ENCODE data around the gene WFDC8. TPM values are rescaled to one million over a fixed set of nuclear protein-coding genes. Genes with fewer than 3 reads are reported as not detected.
"Not testable (repeated sequence)": the region's sequence is repeated elsewhere in the genome, so short reads cannot be mapped to it uniquely, and the experiment has no call there.

Gene WFDC8
- total RNA-seq, 1 experiment from 2014 or later, result not detected

DNA sequence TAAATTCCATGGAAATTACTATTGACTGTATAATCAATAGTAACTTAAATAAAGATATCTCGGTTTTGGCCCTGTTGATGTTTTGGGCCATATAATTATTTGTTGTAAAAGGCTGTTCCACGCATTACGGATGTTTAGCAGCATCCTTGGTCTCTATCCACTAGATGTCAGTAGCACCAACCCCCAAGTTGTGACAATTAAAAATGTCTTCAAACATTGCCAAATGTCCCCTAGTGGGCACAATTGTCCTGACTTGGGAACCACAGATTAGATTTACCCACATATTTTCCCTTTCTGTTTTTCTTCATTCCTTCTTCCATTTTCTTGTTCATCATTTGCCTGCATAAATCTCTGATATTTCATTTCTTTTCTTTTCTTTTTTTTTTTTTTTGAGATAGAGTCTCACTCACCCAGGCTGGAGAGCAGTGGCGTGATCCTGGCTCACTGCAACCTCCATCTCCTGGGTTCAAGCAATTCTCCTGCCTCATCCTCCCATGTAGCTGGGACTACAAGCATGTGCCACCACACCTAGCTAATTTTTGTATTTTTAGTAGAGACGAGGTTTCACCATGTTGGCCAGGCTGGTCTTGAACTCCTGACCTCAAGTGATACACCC lies 13.6 kb upstream of the WFDC8 start:
- H3K27ac ChIP-seq (ENCODE audit: low read length), result no peak overlapping the region
- H3K79me2 ChIP-seq (ENCODE audit: low read length), result no peaks in the 10 kb centered on the region
- no peak overlapping the region for H3K4me3 ChIP-seq (ENCODE audit: low read length)
- intact Hi-C loops (cut with micrococcal nuclease), result loop anchor here (1.0 kb wide), 3 partner anchors 46 to 371 kb away; no protein-coding TSS in a partner anchor
- no peaks in the 10 kb centered on the region for H3F3A ChIP-seq (ENCODE audit: low read length, unreplicated experiment)
- ChIA-PET CTCF (no interaction called here), POLR2A (ENCODE audit: unreplicated experiment) (interaction anchor here (0.6 kb wide), 1 partner anchor 380 kb away, joined by 7 read pairs; no protein-coding TSS in a partner anchor)
- peaks cover 16% of the 10 kb centered on the region; the same call in 1 of the 2 replicates for H3K27me3 ChIP-seq (ENCODE audit: low read length)
- H3K4me2 ChIP-seq (ENCODE audit: low read length), result no peak overlapping the region
- no peaks in the 10 kb centered on the region for H3K9me3 ChIP-seq (ENCODE audit: low read length)
- no peaks in the 10 kb centered on the region for H3K36me3 ChIP-seq (ENCODE audit: low read depth, low read length)
- DNase-seq (peak; percentile 90), ATAC-seq (peak; percentile 83)
- no peaks in the 10 kb centered on the region for H3K9me2 ChIP-seq (replicated peaks; ENCODE audit: low read length)
- no peak overlapping the region for H2AFZ ChIP-seq (ENCODE audit: low read length)
- no TSS peak for BruUV-seq (replicated peaks)
- H3K9ac ChIP-seq (ENCODE audit: low read length), result no peak overlapping the region
- no peaks in the 10 kb centered on the region for H4K20me1 ChIP-seq (ENCODE audit: low read length)
- no peaks in the 10 kb centered on the region for H3K4me1 ChIP-seq (ENCODE audit: insufficient read depth, low read length)
- TF ChIP-seq, protein P1, sequence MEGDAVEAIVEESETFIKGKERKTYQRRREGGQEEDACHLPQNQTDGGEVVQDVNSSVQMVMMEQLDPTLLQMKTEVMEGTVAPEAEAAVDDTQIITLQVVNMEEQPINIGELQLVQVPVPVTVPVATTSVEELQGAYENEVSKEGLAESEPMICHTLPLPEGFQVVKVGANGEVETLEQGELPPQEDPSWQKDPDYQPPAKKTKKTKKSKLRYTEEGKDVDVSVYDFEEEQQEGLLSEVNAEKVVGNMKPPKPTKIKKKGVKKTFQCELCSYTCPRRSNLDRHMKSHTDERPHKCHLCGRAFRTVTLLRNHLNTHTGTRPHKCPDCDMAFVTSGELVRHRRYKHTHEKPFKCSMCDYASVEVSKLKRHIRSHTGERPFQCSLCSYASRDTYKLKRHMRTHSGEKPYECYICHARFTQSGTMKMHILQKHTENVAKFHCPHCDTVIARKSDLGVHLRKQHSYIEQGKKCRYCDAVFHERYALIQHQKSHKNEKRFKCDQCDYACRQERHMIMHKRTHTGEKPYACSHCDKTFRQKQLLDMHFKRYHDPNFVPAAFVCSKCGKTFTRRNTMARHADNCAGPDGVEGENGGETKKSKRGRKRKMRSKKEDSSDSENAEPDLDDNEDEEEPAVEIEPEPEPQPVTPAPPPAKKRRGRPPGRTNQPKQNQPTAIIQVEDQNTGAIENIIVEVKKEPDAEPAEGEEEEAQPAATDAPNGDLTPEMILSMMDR (conservative IDR thresholded peaks at IDR 0.05; ENCODE audit: low read depth, low read length), result peak; percentile 97
- no peak for TF ChIP-seq EZH2 (IDR thresholded peaks at IDR 0.05; ENCODE audit: low read length, unreplicated experiment)

DNA sequence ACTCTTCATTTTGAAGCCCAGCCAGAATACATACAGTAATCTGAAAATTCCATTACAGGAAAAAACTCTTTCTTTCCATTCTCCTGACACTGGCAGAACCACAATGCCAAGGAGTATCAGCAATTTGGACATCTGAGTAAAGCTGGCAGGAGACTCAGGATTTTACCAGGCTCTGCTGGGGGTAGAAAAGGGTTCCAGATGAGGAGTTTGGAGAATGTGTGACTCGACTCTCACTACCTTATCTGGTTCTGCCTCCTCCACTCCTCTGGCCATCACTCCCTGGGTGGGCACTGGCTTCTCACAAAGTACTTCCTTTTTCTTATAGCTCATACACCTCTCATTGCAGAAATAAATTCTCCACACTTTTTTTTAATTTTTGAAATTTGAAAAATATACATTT lies 10.6 kb upstream of the WFDC8 start:
- Histone ChIP-seq H4K20me1 (ENCODE audit: low read length) (no peaks in the 10 kb centered on the region), H3K79me2 (ENCODE audit: low read length) (no peaks in the 10 kb centered on the region), H2AFZ (ENCODE audit: low read length) (no peak overlapping the region), H3K27ac (ENCODE audit: low read length) (no peak overlapping the region), H3K9me3 (ENCODE audit: low read length) (no peaks in the 10 kb centered on the region), H3K36me3 (ENCODE audit: low read depth, low read length) (no peaks in the 10 kb centered on the region), H3K4me1 (ENCODE audit: insufficient read depth, low read length) (no peaks in the 10 kb centered on the region), H3K4me2 (ENCODE audit: low read length) (no peak overlapping the region), H3K9me2 (replicated peaks; ENCODE audit: low read length) (no peaks in the 10 kb centered on the region), H3F3A (ENCODE audit: low read length, unreplicated experiment) (no peaks in the 10 kb centered on the region), H3K9ac (ENCODE audit: low read length) (no peak overlapping the region), H3K27me3 (ENCODE audit: low read length) (peaks cover 10% of the 10 kb centered on the region; the same call in 1 of the 2 replicates), H3K4me3 (ENCODE audit: low read length) (no peak overlapping the region)
- BruUV-seq (replicated peaks), result no TSS peak
- ChIA-PET CTCF (no interaction called here), POLR2A (ENCODE audit: unreplicated experiment) (no interaction called here)
- intact Hi-C loops (cut with micrococcal nuclease), result no loop called here
- TF ChIP-seq, protein P1 (conservative IDR thresholded peaks at IDR 0.05; ENCODE audit: low read depth, low read length), result no peak
- TF ChIP-seq EZH2 (IDR thresholded peaks at IDR 0.05; ENCODE audit: low read length, unreplicated experiment), result no peak
- no peak for TF ChIP-seq EZH2phosphoT487 (IDR thresholded peaks at IDR 0.05; ENCODE audit: borderline replicate concordance, low read length)
- DNase-seq, result no peak
- ATAC-seq, result no peak

DNA sequence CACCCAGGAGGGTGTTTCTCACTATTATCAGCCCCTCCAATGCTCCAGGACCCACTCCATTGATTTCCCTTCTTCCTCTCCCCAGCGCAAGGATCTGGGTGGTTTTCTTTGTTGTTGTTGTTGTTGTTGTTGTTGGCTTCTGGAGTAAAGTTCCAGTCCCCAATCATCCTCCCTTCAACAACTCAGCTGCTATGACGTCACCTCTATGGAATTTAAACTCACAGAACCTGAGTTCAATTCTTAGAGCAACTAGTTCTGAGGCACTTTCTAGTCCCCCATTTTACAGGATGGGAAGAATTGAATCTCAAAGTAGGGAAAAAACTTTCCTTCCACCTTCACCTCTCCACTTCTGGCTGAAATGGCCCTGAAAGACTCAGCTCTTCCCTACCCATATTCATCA lies 9.7 kb upstream of the WFDC8 start:
- Histone ChIP-seq H4K20me1 (ENCODE audit: low read length) (no peaks in the 10 kb centered on the region), H2AFZ (ENCODE audit: low read length) (no peak overlapping the region), H3K36me3 (ENCODE audit: low read depth, low read length) (no peaks in the 10 kb centered on the region), H3K79me2 (ENCODE audit: low read length) (no peaks in the 10 kb centered on the region), H3K9me3 (ENCODE audit: low read length) (no peaks in the 10 kb centered on the region), H3K9ac (ENCODE audit: low read length) (no peak overlapping the region), H3K27ac (ENCODE audit: low read length) (no peak overlapping the region), H3K4me2 (ENCODE audit: low read length) (no peak overlapping the region), H3K9me2 (replicated peaks; ENCODE audit: low read length) (no peaks in the 10 kb centered on the region), H3K4me3 (ENCODE audit: low read length) (no peak overlapping the region), H3K27me3 (ENCODE audit: low read length) (peaks cover 9% of the 10 kb centered on the region; the same call in 1 of the 2 replicates), H3K4me1 (ENCODE audit: insufficient read depth, low read length) (no peaks in the 10 kb centered on the region), H3F3A (ENCODE audit: low read length, unreplicated experiment) (no peaks in the 10 kb centered on the region)
- DNase-seq (peak; percentile 25), ATAC-seq (no peak)
- POLR2A ChIA-PET (ENCODE audit: unreplicated experiment), result interaction anchor here (0.7 kb wide), 1 partner anchor 234 kb away, joined by 5 read pairs; no protein-coding TSS in a partner anchor
- intact Hi-C loops (cut with micrococcal nuclease), result no loop called here
- CTCF ChIA-PET, result no interaction called here
- no TSS peak for BruUV-seq (replicated peaks)
- TF ChIP-seq, protein P1 (conservative IDR thresholded peaks at IDR 0.05; ENCODE audit: low read depth, low read length), result no peak
- no peak for TF ChIP-seq EZH2phosphoT487 (IDR thresholded peaks at IDR 0.05; ENCODE audit: borderline replicate concordance, low read length)
- TF ChIP-seq EZH2 (IDR thresholded peaks at IDR 0.05; ENCODE audit: low read length, unreplicated experiment), result no peak

DNA sequence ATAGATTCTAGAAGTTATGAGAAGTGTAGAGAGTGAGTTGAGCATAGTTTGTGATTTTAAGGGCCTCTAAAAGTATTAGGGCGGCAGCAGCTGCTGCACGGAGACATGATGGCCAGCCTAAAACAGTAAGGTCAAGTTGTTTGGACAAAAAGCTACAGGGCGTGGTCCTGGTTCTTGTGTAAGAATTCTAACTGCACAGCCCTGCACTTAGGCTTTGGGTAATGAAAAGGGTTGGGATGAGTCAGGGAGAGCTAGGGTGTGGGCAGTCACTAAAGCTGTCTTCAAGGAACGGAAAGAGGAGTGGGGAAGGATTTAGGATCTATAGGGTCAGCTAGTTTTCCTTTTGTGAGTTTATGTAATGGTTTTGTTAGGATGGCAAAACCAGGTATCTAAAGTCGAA lies 6.9 kb upstream of the WFDC8 start:
- H3K4me1 ChIP-seq (ENCODE audit: insufficient read depth, low read length); BruUV-seq (replicated peaks); ATAC-seq; H3K27ac ChIP-seq (ENCODE audit: low read length); H3F3A ChIP-seq (ENCODE audit: low read length, unreplicated experiment); H4K20me1 ChIP-seq (ENCODE audit: low read length); H3K4me2 ChIP-seq (ENCODE audit: low read length); H2AFZ ChIP-seq (ENCODE audit: low read length); H3K9ac ChIP-seq (ENCODE audit: low read length); H3K36me3 ChIP-seq (ENCODE audit: low read depth, low read length); intact Hi-C loops (cut with micrococcal nuclease); CTCF ChIA-PET; H3K9me3 ChIP-seq (ENCODE audit: low read length); H3K4me3 ChIP-seq (ENCODE audit: low read length); H3K79me2 ChIP-seq (ENCODE audit: low read length); POLR2A ChIA-PET (ENCODE audit: unreplicated experiment); H3K9me2 ChIP-seq (replicated peaks; ENCODE audit: low read length): not testable (repeated sequence)
- DNase-seq, result peak; percentile 26
- peaks cover 30% of the 10 kb centered on the region for H3K27me3 ChIP-seq (ENCODE audit: low read length)
